Measurements from ENCODE around the gene SLC8A1.

SLC8A1 gene

DNA sequence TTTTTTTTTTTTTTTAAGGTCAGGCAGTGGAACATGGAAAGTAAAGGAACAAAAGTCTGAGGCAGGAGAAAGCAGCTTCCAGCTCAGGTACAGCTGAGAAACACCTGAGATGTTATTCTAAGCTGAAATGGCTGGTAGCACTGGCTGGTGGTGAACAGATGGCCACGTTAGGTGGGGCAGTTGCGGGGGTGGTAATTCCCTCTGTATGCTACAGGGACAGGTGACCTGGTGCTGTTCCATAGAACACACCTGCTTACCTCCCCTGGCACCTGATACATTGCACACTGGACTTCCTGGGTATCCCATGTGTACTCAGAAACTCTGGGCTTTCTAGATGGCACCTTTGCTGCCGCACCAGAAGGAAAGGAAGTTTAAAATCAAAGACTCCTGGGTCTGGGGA is 333.3 kb downstream of the SLC8A1 start:
- TF ChIP-seq, protein P1, sequence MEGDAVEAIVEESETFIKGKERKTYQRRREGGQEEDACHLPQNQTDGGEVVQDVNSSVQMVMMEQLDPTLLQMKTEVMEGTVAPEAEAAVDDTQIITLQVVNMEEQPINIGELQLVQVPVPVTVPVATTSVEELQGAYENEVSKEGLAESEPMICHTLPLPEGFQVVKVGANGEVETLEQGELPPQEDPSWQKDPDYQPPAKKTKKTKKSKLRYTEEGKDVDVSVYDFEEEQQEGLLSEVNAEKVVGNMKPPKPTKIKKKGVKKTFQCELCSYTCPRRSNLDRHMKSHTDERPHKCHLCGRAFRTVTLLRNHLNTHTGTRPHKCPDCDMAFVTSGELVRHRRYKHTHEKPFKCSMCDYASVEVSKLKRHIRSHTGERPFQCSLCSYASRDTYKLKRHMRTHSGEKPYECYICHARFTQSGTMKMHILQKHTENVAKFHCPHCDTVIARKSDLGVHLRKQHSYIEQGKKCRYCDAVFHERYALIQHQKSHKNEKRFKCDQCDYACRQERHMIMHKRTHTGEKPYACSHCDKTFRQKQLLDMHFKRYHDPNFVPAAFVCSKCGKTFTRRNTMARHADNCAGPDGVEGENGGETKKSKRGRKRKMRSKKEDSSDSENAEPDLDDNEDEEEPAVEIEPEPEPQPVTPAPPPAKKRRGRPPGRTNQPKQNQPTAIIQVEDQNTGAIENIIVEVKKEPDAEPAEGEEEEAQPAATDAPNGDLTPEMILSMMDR (IDR thresholded peaks at IDR 0.05; ENCODE audit: low read depth, low read length): no peak
- no peak overlapping the region for H3K4me3 ChIP-seq (ENCODE audit: low read depth, low read length)

DNA sequence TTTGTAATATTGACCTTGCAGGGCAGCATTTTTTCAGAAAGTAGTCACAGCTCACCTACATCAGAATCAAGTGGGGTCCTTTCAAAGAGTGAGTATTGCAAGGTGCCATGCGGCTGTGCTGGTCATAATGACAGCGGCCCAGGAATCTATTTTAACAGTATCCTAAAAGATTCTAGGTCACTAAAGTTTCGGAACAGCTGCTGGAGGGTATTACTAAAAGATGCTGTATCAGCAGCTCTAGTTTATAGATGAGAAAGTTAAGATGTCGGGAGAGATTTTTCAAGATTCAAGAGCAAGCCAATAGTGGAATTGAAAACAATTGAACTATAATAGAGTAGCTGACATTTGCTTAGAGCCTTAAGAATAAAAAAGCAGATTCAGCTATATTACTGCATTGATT is 336.0 kb downstream of the SLC8A1 start:
- TF ChIP-seq, protein P1 (IDR thresholded peaks at IDR 0.05; ENCODE audit: low read depth, low read length): no peak
- H3K4me3 ChIP-seq (ENCODE audit: low read depth, low read length): no peak overlapping the region

DNA sequence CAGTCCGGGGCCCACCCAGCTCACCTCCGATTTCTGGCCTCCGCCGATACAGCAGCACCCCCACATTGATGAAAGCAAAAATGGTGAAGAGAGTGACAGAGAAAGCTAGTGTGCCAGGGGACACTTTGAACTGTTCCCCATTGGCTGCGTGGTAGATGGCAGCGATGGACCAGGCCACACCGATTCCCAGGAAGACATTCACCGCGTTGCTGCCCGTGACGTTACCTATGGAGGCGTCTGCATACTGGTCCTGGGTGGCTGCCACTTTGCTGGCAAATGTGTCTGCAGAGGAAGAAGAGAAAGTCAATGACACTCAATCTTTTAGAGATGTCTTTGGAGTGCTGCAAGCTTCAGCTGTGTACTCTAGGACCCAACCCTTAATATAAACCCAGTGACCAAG is 336.5 kb downstream of the SLC8A1 start:
- TF ChIP-seq, protein P1 (IDR thresholded peaks at IDR 0.05; ENCODE audit: low read depth, low read length): no peak

DNA sequence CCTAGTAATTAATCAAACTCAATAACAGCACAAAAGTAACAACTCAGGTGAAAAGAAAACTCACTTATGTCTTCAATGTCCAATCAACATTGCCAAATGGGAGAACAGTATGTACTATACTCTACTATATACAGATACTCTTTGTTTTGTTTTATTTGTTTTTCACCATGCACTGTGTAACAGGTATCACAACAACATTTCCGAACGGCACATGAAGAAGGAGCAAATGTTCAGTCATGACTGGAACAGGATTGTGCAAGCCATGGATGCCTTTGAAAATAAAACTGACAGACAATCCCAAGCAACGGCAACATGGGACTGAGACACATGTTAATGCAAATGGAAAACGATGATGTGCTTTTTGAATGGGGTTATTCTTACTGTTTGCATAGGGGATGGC is 337.9 kb downstream of the SLC8A1 start:
- TF ChIP-seq, protein P1 (IDR thresholded peaks at IDR 0.05; ENCODE audit: low read depth, low read length): no peak
- H3K4me3 ChIP-seq (ENCODE audit: low read depth, low read length): no peak overlapping the region

More for the DNA sequence above, 336.5 kb downstream of the SLC8A1 start:
- no peak overlapping the region for H3K4me3 ChIP-seq (ENCODE audit: low read depth, low read length)

DNA sequence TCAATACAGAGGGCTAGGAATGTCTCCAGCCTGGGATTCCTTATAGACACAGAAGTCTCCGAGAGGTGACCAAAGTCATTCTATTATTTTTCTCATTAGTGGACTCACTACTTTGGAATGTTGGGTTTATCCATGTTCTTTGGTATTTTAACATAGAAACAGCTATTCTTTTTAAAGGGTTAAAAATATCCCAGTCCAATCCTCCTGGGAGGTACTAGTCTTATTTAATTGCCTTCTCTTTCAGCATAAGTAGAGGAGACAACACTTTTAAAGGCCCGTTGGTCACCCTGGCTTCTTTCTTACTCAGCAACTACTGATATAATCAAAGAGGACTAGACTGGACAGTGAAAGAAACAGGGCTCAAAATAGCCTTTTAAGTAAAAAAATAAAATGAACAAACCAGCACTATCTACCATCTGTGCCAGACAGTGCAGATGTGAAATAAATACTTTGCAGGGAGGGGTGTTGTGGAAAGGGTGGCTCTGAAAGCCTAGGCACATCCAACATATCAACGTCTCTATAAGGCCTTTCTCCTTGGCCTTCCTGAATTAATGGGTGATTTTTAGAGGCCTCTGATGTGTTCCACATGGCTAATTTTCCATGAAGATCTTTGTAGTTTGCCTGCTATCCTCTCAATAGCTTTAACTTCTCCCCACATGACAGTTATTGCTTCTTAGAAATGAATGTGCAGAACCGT is 338.5 kb downstream of the SLC8A1 start:
- TF ChIP-seq, protein P1 (IDR thresholded peaks at IDR 0.05; ENCODE audit: low read depth, low read length): no peak

DNA sequence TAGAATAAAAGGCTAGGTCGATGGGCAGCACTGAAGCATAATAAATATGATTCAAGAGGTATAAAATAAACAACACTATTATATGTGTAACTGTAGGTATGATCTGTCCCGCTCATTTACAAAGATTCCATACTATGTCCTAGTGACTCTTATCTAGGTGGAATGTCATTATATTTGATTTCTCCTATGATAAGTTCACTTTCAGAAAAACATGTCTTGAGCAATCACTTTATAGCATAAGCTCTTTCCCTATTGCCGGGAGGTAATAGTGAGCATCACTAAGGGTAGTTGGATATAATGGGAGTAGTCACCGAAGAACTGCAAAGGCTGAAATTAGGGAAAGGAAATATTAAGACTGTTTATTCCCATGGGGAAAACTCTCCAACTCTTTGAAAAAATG is 342.5 kb downstream of the SLC8A1 start:
- TF ChIP-seq, protein P1 (IDR thresholded peaks at IDR 0.05; ENCODE audit: low read depth, low read length): no peak
- no peak overlapping the region for H3K4me3 ChIP-seq (ENCODE audit: low read depth, low read length)

More for the DNA sequence above, 338.5 kb downstream of the SLC8A1 start:
- H3K4me3 ChIP-seq (ENCODE audit: low read depth, low read length): no peak overlapping the region

DNA sequence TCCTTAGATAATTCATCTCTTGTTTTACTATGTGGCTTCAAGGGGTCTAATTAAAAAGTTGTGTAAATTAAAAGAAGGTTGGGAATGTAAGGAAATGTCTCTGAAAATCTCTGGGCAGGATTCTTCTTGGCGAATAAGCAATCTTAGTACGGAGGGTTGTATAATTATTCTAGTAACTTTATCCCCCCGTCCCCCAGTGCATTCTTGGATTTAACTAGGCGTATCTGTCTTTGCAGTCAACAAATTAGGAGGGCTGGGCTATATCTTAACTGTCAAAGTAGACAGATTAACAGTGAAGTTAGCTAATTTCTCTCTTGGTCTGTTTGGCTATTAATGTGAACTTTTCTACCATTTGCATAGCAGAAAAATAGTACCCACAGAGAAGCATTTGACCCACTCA is 343.0 kb downstream of the SLC8A1 start:
- TF ChIP-seq, protein P1 (IDR thresholded peaks at IDR 0.05; ENCODE audit: low read depth, low read length): no peak
- no peak overlapping the region for H3K4me3 ChIP-seq (ENCODE audit: low read depth, low read length)
